ENCODE data around the gene SLC35F4.

GRCh38 chr14:57736391-57736790 is 129.5 kb downstream of the SLC35F4 start:
- TF ChIP-seq CTCF (IDR thresholded peaks at IDR 0.05; ENCODE audit: poor library complexity, severe bottlenecking): no peak
- TF ChIP-seq EP300 (conservative IDR thresholded peaks at IDR 0.05; ENCODE audit: poor library complexity, severe bottlenecking): no peak
- TF ChIP-seq REST (IDR thresholded peaks at IDR 0.05; ENCODE audit: borderline replicate concordance): no peak
- TF ChIP-seq EZH2 (IDR thresholded peaks at IDR 0.05; ENCODE audit: borderline replicate concordance, insufficient read depth, low read length, poor library complexity, severe bottlenecking): no peak
- TF ChIP-seq POLR2AphosphoS5 (IDR thresholded peaks at IDR 0.05): no peak
- TF ChIP-seq RAD21 (conservative IDR thresholded peaks at IDR 0.05): no peak

Measured in neural cell (in vitro differentiated cells).